Hematopoietic multipotent progenitor cell treated with erythropoietin and hydrocortisone succinate and interleukin-3 and kit ligand, for 15 days (in vitro differentiated cells): Measurements from ENCODE around the gene INPP5B.
"Not testable (repeated sequence)": the region's sequence is repeated elsewhere in the genome, so short reads cannot be mapped to it uniquely, and the experiment has no call there.

ENCODE experiments used
- DNase-seq: peaks from one replicate; pipeline ENCODE4 v3.0.0-alpha.2; 2015; ENCODE audit warnings: low spot score

INPP5B gene

DNA sequence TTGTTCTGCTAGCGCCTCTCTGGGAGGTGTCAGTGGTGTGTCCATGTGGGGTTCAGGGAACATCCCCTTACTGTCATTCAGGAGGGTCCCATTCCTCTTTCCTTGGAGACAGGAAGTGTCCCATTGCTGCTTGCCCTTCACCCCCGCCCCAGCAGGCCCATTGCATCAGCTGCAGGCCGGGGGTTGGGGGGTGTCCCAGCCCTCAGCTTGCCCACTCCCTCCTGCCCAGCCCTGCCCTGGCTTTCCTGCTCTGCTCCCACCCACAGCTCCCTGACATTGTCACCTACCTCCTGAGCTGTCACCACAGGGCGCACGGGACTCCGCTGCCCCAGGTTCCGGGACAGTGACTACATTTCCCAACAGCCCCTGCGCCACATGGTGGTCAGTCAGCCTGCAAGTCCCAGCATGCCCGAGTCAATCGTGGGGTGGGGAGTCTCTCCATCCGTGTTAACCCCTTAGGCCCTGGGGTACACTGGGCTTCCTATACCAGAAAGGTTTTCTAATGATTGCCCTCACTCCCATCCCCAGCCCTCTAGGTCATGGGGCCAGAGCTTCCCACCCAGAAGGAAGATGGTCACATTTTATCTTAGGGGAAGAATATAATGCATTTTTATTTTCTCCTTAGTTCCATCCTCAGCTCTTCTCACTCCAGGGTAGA lies at the start of gene INPP5B:
TSS of gene INPP5B (minus strand) at position 351 of the 658 bp plus-strand sequence. CDS start 745 bp downstream, outside the sequence.
- DNase-seq = peak; percentile 75

- no peak for DNase-seq
Observed at GRCh38 chr1:37995751-37996345, 49.0 kb upstream of the INPP5B start.

DNA sequence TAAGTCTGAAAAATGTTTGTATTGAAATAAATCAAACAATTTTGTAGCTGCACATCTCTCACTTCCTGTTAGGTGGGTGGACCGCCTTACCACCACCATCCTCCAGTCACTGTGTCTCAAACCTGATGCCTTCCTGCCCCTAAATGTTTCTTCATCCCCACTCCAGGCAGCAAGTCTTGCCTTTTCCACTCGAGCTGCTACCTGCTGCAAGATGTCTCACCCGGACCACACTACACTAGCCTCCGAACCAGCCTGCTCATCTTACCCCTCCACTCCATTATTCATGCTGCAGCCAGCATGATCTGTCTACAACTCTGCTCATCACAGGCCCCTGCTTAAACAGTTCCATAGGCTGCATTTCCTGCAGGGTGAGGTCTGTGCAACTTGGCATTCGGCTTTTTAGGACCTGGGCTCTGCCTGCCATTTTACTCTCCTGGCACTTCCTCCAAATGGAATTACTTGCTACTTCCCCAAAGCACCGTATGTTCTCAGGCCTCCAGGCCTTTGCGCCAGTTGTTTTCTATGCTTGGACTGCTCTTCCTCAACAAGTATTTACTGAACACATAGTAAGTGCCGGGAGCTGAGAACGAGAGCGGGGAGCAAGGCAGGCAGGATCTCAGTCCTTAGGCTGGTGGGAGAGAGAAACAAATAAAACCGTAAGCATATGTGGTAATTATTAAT lies 48.2 kb upstream of the INPP5B start:
- no peak for DNase-seq

- DNase-seq = peak; percentile 37
Observed at GRCh38 chr1:37989361-37989930, 42.6 kb upstream of the INPP5B start.

- DNase-seq = no peak
Observed at GRCh38 chr1:37987679-37988078, 40.8 kb upstream of the INPP5B start.

DNA sequence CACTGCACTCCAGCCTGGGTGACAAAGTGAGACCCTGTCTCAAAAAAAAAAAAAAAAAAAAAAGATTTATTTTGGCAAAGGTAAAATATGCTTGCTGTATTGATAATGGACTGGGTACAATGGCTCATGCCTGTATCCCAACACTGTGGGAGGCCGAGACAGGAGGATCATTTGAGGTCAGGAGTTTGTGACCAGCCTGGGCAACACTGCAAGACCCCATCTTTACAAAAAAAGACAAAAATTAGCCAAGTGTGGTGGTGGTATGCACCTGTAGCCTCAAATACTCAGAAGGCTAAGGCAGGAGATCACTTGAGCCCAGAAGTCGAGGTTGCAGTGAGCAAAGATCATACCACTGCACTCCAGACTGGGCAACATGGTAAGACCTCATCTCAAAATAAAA lies 36.7 kb upstream of the INPP5B start:
- DNase-seq = no peak

- no peak for DNase-seq
Observed at GRCh38 chr1:37978541-37978940, 31.7 kb upstream of the INPP5B start.

GRCh38 chr1:37975083-37975482 lies 28.2 kb upstream of the INPP5B start:
- peak; percentile 68 for DNase-seq

- DNase-seq = no peak
Observed at GRCh38 chr1:37974567-37974966, 27.7 kb upstream of the INPP5B start.

DNA sequence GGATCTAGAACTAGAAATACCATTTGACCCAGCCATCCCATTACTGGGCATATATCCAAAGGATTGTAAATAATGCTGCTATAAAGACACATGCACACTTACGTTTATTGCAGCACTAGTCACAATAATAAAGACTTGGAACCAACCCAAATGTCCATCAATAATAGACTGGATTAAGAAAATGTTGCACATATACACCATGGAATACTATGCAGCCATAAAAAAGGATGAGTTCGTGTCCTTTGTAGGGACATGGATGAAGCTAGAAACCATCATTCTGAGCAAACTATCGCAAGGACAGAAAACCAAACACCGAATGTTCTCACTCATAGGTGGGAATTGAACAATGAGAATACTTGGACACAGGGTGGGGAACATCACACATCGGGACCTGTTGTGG lies 26.8 kb upstream of the INPP5B start:
- DNase-seq = not testable (repeated sequence)

DNA sequence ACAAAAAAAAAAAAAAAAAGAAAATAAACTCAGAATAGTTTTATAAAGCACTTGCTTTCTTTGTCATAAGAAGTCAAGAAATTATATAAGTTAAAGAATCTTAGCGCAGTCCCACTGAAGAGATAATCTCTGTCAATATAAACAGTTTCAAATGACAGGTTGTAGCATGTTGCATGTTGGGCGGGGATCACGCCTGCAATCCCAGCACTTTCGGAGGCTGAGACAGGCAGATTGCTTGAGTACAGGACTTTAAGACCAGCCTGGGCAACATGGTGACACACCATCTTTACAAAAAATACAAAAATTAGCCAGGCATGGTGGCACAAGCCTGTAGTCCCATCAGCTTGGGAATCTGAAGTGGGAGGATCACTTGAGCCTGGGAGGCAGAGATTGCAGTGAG lies 18.4 kb upstream of the INPP5B start:
- no peak for DNase-seq

GRCh38 chr1:37964106-37964505 lies 17.3 kb upstream of the INPP5B start:
- not testable (repeated sequence) for DNase-seq

DNA sequence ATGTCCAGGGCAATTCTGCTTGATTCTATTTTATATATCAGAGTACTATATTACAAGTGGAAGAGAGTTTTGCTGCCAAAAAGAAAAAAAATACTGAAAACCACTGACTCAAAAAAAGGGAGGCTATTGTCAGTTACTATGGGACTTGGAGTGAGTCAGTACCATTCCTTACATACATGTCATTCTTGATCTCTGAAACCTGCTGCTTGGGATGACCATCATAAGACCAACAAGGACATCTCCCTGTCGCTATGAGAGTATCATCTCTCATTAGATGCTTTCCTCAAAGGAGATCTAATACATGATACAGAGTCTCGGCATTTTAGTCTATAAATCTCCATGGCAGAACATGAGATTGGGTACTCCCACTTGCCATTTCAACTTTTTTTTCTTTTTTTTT lies 11.8 kb upstream of the INPP5B start:
- DNase-seq = no peak

- DNase-seq = no peak
Observed at GRCh38 chr1:37955685-37956084, 8.8 kb upstream of the INPP5B start.

- no peak for DNase-seq
Observed at GRCh38 chr1:37954316-37954971, 7.6 kb upstream of the INPP5B start.

DNA sequence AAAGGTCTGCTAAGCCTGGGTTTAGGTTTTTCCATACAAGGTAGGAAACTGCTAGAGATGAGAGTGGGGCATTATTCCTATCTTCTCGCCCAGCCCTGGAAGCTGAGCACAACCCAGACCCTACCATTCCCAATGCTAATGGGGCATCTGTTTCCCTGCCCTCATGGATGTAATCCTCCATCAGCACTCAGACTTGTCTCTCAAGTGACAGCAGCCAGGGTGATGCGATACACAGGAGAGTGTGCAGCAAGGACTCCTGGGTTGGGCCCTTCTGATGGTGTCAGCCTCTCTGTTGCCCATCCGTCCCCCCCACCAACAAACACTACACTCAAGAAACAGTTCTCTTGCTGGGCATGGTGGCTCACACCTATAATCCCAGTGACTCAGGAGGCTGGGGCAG lies 5.9 kb upstream of the INPP5B start:
- DNase-seq = no peak

- no peak for DNase-seq
Observed at GRCh38 chr1:37951783-37952624, 5.2 kb upstream of the INPP5B start.

GRCh38 chr1:37951041-37951782 lies 4.4 kb upstream of the INPP5B start:
- DNase-seq = no peak

- DNase-seq = no peak
Observed at GRCh38 chr1:37949524-37950152, 2.8 kb upstream of the INPP5B start.

- no peak for DNase-seq
Observed at GRCh38 chr1:37948841-37949240, 2.0 kb upstream of the INPP5B start.
